GM21619 (cell line): ENCODE data around the gene ALG9.

Source experiments
- ATAC-seq: cut with Tn5 transposase; IDR thresholded peaks from one replicate; pipeline ENCODE4 v1.9.1; 2021; ENCODE audit not compliant: unreplicated experiment

Gene ALG9

DNA sequence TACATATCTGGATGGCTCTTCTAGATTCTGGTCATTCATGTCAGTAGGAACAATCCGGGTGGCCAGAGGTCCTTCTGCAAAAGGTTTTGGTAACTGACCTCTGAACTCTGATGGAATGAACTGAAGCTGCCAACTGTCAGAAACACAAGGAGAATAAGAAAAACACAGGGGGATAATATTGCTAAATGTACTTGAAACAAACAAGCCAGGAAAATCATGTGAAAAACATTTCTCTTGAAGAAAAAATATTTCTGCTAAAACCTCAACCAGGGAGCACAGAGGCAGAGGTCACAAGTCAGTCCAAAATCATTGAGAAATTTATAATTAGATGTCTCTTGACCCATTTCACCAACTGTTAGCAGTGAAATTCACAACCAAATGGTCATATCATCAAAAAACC is 35.2 kb downstream of the ALG9 start:
- no peak for ATAC-seq

DNA sequence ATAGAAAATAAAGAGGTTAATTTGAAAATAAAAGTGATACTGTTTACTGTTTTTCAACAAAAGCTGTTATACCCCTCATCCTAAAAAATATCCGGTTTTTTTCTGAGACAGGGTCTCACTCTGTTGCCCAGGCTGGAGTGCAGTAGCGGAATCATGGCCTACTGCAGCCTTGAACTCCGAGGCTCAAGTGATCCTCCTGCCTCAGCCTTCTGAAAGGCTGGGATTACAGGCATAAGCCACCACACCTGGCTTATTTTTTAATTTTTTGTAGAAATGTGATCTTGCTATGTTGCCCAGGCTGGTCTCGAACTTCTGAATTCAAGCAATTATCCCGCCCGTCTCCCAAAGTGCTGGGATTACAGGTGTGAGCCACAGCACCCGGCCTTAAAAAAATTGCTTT is 35.7 kb downstream of the ALG9 start:
- ATAC-seq = no peak

DNA sequence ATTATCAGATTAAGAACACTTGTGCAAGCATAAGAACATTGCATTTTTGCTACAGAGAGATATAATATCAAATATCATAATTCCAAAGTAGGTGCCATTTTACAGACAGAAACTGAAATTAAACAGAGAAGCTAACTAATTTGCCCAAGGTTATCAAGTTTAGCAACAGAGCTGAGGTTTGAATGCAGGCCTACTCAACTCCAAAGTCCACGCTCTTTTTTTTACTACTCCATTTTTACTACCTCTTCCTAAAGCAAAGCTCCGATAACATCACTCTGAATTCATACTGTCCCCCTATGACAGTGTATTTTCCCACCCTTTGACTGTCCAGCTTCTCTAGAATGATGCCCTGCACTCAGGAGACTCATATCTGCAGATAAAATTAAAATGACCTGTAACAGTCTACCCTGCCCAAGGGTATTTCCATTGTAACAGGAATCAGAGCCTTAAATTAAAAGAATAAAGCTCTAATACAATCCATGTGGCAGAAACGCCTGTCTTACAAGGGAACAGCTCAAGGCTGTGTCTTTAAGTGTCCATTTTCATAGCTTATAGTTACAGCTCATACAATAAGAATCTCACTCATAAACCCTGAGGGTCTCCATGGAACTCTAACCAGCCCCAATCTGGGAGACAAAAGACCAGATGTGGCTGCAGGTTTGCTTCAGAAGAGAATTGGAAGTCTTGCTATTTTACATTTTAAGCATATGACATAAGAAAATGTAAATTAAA is 36.8 kb downstream of the ALG9 start:
- ATAC-seq = no peak

DNA sequence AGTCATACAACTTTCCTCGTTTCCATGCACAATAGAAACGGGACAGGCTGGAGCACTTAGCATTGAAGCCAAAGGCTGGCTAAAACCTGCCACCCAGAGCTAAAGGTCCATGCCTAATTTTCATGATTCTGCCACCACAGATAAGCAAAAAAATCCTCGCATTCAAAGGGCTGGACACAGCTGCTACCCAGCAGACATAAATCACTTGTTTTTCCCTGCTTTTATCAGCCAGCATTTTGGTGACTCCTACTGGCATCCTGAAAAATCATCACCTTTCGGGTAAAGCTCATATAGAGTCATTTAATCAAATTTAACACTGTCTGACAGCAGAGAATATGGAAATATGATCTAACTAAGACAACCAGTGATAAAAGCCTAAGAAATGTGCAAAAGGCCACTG is 37.9 kb downstream of the ALG9 start:
- ATAC-seq = no peak

DNA sequence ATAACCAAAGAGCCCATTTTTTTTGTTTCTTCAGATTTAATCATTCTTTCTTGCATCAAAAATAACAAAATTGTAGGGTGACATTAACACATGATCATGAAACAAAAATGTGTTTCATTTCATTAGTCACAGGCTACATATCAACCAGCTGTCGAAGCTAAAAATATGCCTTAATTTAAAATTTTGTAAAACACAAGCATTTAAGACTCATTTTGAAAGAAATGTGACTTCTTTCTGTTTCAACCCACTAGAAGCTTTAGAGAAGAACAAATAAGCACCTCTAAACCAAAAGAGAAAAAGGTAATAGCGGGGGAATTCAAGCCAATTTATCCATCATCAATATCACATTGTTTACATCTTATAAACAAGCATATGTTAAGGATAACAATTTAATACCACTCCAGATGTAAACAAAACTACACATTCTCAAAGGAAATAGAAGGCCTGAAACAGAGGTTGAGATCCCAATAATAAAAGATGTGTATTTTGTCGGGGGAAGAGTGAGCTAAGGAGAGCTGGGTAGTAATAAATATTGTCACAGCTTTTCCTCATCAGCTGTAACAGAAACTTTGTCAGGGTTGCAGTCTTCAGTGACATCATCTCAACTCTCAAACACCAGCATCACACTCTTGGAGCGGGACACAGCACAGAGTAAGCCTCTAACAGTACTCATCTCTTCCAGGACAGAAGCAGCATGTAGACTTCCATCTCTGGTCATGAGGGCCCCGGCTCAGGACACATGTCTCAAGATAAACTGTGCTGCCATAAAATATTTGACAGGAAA is 42.0 kb downstream of the ALG9 start:
- peak; percentile 86 for ATAC-seq

DNA sequence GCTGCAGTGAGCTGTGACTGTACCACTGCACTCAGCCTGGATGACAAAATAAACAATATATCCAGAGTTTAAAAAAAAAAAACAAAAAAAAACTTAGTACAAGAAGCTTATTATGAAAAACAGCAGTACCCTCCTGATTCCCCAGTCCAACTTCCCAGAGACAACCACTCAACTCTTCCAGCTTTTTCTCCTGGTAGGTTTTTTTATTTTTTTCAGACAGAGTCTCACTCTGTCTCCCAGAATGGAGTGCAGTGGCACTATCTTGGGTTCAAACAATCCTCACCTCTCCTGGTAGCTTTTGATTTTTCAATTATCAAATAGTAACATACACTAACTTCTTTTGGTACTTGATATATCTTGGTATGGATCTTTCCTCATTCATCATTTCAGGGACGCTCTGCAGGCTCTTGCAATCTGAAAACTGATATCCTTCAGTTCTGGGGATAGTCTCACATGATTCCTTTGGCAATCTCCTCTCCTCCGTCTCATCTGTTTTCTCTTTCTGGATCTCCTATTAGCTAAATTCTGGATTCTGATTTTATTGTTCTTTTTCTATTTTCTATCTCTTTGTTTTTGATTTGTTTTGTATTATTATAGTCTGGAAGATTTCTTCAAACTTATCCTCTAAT is 44.9 kb downstream of the ALG9 start:
- ATAC-seq = no peak

DNA sequence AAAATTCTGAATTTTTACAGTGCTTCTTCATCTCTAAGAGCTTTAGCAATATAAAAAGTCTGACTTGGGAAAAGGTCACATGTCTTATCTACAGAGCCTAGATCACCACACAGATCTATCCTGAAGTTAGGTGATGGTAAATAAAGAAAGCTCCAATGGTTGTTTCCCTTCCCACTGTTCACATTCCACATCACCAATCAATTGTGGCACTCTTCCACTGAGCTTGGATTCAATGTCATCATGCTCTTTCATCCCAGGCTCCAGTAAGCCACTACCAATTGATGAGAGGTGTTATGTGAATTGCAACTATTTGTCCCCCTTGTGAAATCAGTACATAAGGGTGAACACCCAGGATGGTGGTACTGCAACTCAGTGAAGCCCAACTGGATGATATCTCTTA is 47.8 kb downstream of the ALG9 start:
- ATAC-seq = no peak

DNA sequence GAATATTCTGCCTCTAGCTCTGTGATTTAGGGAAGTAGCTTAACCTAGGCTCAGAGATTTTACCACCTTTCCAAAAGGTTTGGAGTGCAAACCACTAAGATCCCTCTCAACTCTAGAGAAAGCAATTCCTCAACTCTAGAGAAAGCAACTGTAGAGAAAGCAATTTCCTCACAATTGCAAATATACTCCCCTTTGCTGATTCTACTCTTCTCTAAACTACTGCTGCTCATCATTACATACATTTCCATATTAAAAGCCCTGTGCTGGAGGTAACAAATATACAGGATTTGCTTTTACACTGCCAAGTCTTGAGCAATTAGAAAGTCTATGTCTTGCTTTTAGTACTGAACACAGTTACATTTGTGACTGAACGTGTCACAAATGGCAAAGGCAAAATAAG is 48.2 kb downstream of the ALG9 start:
- no peak for ATAC-seq

DNA sequence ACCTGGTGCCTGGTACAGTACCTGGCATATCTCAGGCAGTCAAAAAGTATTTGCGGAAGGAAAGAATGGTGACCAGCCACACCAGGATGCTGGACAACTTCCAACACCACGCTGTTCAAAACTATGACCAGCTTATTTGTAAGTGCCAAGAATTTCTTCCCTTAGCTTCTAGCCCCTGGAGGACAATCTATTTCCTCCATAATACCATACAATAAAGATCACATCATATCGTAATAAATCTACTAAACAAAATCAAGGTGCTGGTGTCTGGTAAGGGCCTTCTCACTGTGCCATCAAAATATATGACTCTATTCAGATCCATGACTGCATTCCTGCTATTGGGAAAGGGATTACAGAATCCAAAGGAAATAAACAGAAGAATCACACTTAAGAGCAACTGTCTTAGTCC is 51.5 kb downstream of the ALG9 start:
- no peak for ATAC-seq

DNA sequence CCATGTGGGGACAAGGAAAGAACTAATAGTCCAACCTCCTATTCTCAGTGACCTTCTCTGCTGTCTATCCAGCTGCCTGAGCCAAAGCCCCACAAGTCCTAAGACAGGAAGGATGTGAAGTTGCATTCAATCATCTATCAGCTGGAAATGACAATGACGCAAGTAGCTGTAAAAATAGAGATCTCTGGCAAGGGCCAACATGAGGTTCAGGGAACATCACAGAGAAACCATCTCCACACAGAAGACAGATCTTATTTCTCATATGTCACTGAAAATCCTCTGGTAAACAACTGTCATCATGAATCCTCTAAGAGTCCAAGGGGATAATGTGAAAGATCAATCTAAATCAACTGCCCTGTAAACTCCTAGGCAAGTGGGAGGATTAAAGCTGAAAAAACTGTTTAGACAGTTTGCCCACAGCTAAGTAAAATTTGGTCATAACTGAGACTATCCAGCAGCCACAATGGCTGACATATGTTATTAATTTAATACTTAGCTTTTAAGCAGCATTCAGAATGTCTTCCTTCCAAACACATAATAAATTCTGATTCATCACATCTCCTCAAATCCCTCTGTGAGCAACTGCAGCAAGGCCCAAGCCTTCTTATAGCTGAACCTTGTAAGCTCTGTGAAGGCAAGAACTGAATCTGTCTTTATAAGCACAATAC is 52.1 kb downstream of the ALG9 start:
- no peak for ATAC-seq

DNA sequence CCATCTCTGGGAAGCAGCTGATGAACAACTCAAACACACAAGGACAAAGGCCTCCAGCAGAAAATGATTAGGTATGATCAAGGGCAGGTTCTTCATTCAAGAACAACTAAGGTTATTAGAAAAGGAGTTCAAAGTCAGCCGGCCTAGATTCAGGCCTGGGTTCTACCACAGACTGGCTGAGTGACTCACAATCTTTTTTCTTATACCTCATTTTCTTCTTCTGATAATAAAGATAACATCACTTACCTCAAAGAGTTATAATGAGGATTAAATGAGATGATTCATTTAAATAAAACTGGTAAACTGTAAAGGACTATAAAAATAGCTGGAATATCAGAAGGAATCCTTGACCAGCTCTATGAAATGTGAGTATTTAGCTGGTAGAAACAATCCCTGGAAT is 55.9 kb downstream of the ALG9 start:
- ATAC-seq = no peak

DNA sequence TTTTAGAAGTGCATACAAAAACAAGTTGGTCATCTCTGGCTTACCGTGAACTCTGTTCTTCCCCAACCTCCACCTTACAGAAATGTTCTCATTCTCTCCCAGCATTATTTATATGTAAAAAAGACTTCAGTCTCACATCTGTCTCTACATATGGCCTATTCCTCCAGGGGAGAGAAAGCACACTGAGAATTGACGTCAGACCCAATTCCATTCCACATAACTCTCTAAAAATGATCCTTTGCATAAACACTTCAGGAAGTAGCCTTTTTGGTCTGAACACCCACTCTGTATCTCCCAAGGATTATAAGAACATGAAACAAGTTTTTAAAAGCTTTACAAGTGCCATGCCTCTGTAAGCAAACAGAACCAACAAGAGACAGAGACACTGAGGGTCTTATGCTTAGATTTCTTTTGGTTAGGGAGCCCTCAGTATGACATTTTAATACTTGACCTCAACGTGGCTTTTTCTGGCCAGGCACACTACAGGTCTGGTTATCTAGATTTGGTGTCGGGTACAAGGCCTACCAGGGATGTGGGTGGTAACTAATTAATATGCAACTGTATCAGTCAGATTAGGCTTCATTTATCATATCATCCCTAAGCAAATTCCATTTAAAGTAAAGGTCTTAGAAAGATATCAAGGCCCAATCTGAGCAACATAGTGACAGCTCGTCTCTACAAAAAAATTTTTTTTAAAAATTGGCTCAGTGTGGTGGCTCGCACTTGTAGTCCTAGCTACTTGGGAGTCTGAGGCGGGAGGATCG is 56.6 kb downstream of the ALG9 start:
- no peak for ATAC-seq

DNA sequence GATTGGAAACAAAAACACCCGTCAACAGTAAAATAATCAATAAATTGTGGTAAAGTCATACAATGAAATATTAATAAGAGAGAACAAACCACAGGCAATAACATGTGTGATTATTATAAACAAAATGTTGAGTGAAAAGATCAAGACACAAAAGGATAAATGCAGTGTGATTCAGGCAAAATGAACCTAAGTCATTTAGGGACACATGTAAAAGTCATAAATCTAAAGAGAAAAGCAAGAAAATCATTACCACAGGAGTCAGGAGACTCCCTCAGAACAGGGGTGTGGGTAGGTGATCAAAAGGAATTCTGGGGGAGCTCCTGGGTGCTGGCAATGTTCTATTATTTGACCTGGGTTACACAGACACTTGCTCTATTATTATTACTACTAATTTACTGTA is 57.3 kb downstream of the ALG9 start:
- ATAC-seq = no peak

DNA sequence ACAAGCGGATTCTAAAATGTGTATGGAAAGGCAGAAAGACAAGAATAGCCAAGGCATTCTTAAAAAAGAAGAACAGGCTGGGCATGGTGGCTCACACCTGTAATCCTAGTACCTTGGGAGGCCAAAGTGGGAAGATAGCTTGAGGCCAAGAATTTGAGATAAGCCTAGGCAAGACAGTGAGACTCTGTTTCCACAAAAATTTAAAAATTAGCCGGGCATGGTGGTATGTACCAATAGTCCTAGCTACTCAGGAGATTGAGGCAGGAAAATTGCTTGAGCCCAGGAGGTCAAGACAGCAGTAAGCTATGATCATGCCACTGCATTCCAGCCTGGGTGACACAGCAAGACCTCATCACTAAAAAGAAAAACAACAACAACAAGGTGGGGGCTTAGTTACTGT is 59.2 kb downstream of the ALG9 start:
- ATAC-seq = no peak

DNA sequence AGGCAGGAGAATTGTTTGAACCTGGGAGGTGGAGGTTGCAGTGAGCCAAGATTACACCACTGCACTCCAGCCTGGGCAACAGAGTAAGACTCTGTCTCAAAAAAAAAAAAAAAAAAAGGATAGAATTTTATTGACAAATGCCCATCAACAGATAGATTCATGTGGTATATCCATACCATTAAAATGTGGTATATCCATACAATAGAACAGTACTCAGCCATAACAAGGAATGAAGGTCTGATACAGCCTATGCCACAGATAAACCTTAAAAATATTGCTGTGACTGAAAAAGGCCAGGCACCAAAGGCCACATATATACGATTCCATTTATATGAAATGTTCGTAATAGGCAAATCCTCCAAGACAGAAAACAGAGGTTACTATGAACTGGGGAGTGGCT is 59.9 kb downstream of the ALG9 start:
- ATAC-seq = no peak

DNA sequence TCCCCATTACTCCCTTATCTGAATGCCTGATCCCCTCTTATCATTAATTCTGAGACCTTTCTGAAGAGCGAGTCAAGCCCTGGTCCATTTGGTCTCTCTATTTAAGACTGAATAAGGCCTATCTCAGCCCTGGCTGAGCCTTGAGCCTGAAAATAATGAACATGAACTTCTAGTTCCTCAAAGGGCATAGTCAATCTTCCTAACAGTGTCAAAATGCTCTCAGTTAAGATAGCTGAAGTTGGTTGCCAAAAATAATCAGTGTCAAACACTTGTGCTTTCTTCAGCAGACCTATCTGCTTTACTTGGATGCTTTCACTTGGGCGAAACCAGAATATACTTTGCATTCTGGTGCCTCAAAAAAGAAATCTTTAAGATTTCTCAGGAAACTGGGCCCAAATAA is 62.5 kb downstream of the ALG9 start:
- no peak for ATAC-seq

DNA sequence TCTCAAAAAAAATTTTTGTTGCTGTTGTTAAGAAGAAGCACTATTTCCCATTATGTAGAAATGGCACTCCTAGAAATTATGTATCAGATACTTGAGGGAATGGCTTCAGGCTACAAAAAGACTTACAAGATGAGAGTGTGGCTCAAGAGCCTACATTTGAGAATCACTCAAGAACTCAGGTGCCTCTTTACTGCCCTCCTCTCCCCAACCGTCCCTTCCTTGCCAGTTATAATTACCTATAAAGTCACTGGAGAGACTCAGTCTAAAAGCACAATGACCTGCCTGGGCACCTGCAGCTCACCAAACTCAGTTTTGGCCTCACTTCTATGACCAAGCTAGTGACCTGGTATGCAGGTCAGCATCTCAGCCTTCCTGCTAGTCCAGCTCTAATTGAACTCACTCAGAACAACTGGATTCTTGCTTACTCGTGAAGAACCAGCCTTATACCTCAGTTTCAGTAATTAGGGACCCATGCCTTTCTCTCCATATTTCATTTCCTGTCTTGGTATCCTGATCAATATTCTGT is 63.3 kb downstream of the ALG9 start:
- no peak for ATAC-seq

DNA sequence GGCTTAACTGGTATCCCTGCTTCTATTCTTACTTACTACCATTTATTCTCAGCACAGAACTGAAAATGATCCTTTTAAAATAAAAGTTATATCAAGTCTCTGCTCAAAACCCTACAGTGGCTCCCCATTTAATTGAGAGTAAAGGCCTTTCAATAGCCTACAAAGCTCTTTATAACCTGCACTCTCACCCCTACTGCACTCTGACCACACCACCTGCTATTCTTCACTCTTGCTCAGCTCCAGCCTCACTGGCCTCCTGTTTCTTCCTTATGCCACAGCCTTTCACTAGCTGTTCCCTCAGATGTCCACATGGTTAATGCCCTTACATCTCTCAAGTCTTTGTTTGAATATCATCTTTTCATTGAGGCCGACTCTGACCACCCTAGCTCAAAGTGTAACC is 64.3 kb downstream of the ALG9 start:
- ATAC-seq = no peak

DNA sequence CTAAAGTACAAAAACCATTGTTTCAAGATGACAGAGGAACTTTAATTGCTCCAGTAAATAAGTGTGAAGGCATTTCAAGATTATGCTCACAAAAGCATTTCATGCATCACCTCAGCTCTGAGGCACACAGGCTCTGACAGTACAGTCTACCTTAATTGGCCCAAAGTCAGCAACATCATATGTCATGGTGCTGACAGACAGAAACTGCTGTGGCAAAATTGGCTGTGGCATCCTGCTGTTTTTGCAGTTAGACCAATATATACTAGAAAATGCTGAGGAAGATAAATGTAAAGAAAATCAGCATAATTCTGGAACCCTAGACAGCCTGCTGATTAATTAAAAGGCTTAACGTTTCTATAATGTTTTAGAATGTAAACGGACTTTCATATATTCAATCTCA is 70.2 kb downstream of the ALG9 start:
- no peak for ATAC-seq

DNA sequence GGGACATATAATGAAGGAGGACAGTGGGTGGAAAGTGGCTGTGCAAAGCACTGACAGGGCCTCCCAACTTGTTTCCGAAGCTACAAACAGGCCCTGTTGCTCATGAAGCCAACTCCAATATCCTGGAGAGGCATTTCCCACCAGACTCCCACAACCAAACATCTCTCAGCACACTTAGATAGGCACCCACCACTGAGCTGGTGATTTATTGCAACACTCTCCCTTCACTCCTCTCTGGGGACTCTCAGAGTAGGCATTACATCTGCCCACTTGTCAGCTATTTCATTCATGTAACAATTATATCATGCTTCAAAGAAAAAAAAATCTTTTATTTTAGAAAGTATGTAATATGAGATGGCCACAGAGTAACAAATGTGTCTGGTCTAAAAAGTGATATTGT is 73.1 kb downstream of the ALG9 start:
- no peak for ATAC-seq

DNA sequence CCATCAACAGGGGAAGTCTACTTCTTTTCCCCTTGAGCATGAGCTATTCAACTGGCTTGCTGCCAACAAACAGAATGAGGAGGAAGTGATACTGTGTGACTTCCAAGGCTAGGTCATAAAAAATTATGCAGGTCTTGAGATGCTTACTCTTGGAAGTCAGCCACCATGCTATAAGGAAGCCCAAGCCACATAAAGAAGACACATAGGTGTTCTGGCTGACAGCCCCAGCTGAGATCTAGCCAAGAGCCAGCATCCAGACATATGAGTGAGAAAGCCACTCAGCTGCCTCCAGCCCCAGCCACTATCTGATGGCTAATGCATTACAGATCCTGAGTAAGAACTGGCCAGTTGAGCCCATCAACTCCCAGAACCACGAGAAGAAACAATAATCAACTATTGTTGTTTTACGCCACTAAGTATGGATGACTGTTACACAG is 74.2 kb downstream of the ALG9 start:
- no peak for ATAC-seq
